B cell (primary cell): Measurements from ENCODE around the gene NES. TPM values are rescaled to one million over a fixed set of nuclear protein-coding genes. Genes with fewer than 3 reads are reported as not detected.

ENCODE experiments used
- ATAC-seq: fragments of 200-7000 bp; cut with Tn5 transposase; one replicate; pipeline ENCODE4 v1.10.0; 2021; ENCODE audit warnings: low read depth, mild to moderate bottlenecking, moderate number of reproducible peaks, moderate library complexity
- CTCF ChIA-PET: fragments of 350-600 bp; sonication (Branson Sonifier 250); formaldehyde crosslinking; loops from one replicate; lab custom pipeline; 2021; ENCODE audit warnings: antibody characterized with exemption, inconsistent platforms; lab: Charles Lee
- POLR2A ChIA-PET: fragments of 350-600 bp; sonication (Branson Sonifier 250); formaldehyde crosslinking; loops from one replicate; lab custom pipeline; 2021; ENCODE audit warnings: antibody characterized with exemption; lab: Charles Lee
- DNase-seq: peaks from one replicate; pipeline ENCODE4 v3.0.0; 2013
- H2AFZ ChIP-seq: 2 replicates; pipeline ENCODE4 v1.6.1; 2012; ENCODE audit warnings: mild to moderate bottlenecking, low read depth, low read length; ENCODE audit not compliant: insufficient read depth, poor library complexity, severe bottlenecking
- H3K27ac ChIP-seq, 2 donors: 1 replicate in 1 of 2; 2 replicates in 1 of 2; pipeline ENCODE4 v1.5.1; 2012 to 2013; ENCODE audit warnings: low read length in 2 of 2, mild to moderate bottlenecking in 2 of 2, moderate library complexity in 1 of 2
- H3K27me3 ChIP-seq, 4 experiments: fragments of 200-600 bp in 1 of 4; sonication (generic) in 1 of 4; replicated peaks in 1 of 4; 1 replicate in 2 of 4; 2 replicates in 2 of 4; pipeline versions ENCODE4 v1.6.1 to v1.7.0; 2013 to 2016; ENCODE audit warnings: low read length in 3 of 4, mild to moderate bottlenecking in 2 of 4, mixed read lengths in 1 of 4, moderate library complexity in 1 of 4; ENCODE audit not compliant: insufficient read depth in 4 of 4, control insufficient read depth in 3 of 4; ENCODE audit errors: control extremely low read depth in 1 of 4
- H3K36me3 ChIP-seq, 2 experiments: replicated peaks in 1 of 2; 1 replicate in 1 of 2; 2 replicates in 1 of 2; pipeline versions ENCODE4 v1.6.1 to v1.7.1; 2013; ENCODE audit warnings: low read length in 1 of 2; ENCODE audit not compliant: insufficient read depth in 2 of 2, control insufficient read depth in 1 of 2; ENCODE audit errors: control extremely low read depth in 1 of 2, extremely low read depth in 1 of 2
- H3K4me1 ChIP-seq, 2 donors: fragments of 200-600 bp in 1 of 2; sonication (generic) in 1 of 2; 1 replicate in 1 of 2; 2 replicates in 1 of 2; pipeline versions ENCODE4 v1.5.1 to v1.6.1; 2013 to 2017; ENCODE audit warnings: low read length in 2 of 2; ENCODE audit not compliant: control insufficient read depth in 2 of 2, insufficient read depth in 2 of 2
- H3K4me2 ChIP-seq: replicated peaks from 2 replicates; pipeline ENCODE3; 2012; ENCODE audit warnings: mild to moderate bottlenecking, low read depth, low read length; ENCODE audit not compliant: poor library complexity, severe bottlenecking
- H3K4me3 ChIP-seq, 5 experiments: fragments of 200-600 bp in 1 of 5; sonication (generic) in 1 of 5; 1 replicate in 3 of 5; 2 replicates in 2 of 5; pipeline versions ENCODE4 v1.5.1 to v1.7.0; 2011 to 2016; ENCODE audit warnings: low read length in 4 of 5, mild to moderate bottlenecking in 4 of 5, low read depth in 2 of 5, control low read depth in 1 of 5, moderate library complexity in 1 of 5; ENCODE audit not compliant: insufficient read depth in 1 of 5; ENCODE audit errors: control extremely low read depth in 1 of 5, extremely low read depth in 1 of 5
- H3K79me2 ChIP-seq: fragments of 200-600 bp; sonication (generic); one replicate; pipeline ENCODE4 v1.6.0; 2016; ENCODE audit warnings: low read length; ENCODE audit not compliant: control insufficient read depth, insufficient read depth
- H3K9ac ChIP-seq: fragments of 200-600 bp; sonication (generic); 2 replicates; pipeline ENCODE4 v1.6.1; 2017; ENCODE audit warnings: mild to moderate bottlenecking, low read length, moderate library complexity
- H3K9me3 ChIP-seq, 3 donors: one replicate each; pipeline versions ENCODE4 v1.6.1 to v1.7.1; 2013; ENCODE audit warnings: low read length in 2 of 3; ENCODE audit not compliant: control insufficient read depth in 2 of 3, insufficient read depth in 1 of 3; ENCODE audit errors: control extremely low read depth in 1 of 3
- H4K20me1 ChIP-seq: 2 replicates; pipeline ENCODE4 v1.6.0; 2012; ENCODE audit warnings: mild to moderate bottlenecking, low read length; ENCODE audit not compliant: insufficient read depth, control insufficient read depth, poor library complexity, severe bottlenecking
- H3K27ac Mint-ChIP-seq: one replicate; pipeline ENCODE4 v1.8.0; 2021; ENCODE audit warnings: mixed read lengths
- H3K27me3 Mint-ChIP-seq: one replicate; pipeline ENCODE4 v1.8.0; 2021; ENCODE audit warnings: mixed read lengths
- H3K4me1 Mint-ChIP-seq: one replicate; pipeline ENCODE4 v1.8.0; 2021; ENCODE audit warnings: mixed read lengths
- H3K4me3 Mint-ChIP-seq: one replicate; pipeline ENCODE4 v1.8.0; 2021; ENCODE audit warnings: mixed read lengths
- H3K9me3 Mint-ChIP-seq: one replicate; pipeline ENCODE4 v1.8.0; 2022; ENCODE audit warnings: mixed read lengths; ENCODE audit not compliant: insufficient read depth
- EZH2 ChIP-seq: IDR thresholded peaks from 2 replicates; pipeline ENCODE4 v1.6.1; 2012; ENCODE audit warnings: borderline replicate concordance, low read depth, mild to moderate bottlenecking, moderate library complexity, low read length; ENCODE audit not compliant: insufficient read depth, poor library complexity, severe bottlenecking
- WGBS: methylation state at CpG from one replicate; pipeline ENCODE4 v1.1.5; 2013; ENCODE audit warnings: missing lambda C conversion rate; ENCODE audit not compliant: insufficient coverage; 5-methylcytosine and 5-hydroxymethylcytosine counted together
- intact Hi-C: fragments of 100-400 bp; cut with micrococcal nuclease; formaldehyde crosslinking; loops from one replicate; pipeline ENCODE4 v1.10.0; 2022
- polyA plus RNA-seq: library from polyadenylated mRNA; depleted of rRNA; stranded (reverse); fragments of >200 nt; gene quantifications from 2 replicates; pipeline ENCODE4 v1.2.3, GENCODE V29; 2012
- total RNA-seq, 2 donors: library from RNA; stranded (reverse); fragments of 120-200 nt in 1 of 2; gene quantifications; 1 replicate in 1 of 2; 2 replicates in 1 of 2; pipeline versions ENCODE4 v1.2.3 to v1.2.4, GENCODE V29; 2013 to 2022
- TF ChIP-seq, protein P1 (sequence below): fragments of 200-600 bp; IDR thresholded peaks from one replicate; pipeline ENCODE4 v1.8.0; 2022; ENCODE audit warnings: antibody characterized with exemption, mild to moderate bottlenecking

The NES gene
- total and polyA plus RNA-seq, 2 donors (not counting 1 experiment from before 2014, with no cell fraction given) = 0.05 TPM; not detected in 1

DNA sequence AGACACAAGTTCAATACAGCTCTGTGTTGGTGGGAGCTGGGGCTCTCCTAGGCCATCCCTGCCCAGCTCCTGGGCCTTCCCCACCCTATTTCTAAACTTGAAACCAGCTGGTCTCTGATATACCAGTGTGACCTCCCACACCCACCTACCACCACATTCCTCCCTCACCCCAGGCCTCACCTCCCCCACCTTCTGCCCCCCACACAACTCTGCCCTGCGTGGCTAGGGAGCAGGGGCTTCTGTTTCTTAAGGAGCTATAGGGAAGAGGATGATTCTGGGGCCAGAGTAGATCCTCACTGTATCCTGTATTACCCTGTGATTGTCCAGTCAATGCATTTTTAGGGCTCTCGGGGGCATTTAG is 16.5 kb downstream of the NES start:
- WGBS = 80% methylated on average over 1 of the region's 2 CpGs
- H3K36me3 ChIP-seq = no peaks in the 10 kb centered on the region
- H3K27me3 ChIP-seq = peaks cover 0 to 24% (median 8%) of the 10 kb centered on the region in 4 experiments
- ChIA-PET POLR2A (interaction anchor here (0.6 to 1.1 kb wide), 4 partner anchors 33 to 1689 kb away, joined by 3 to 8 read pairs (median 4); no protein-coding TSS in a partner anchor), CTCF (interaction anchor here (0.7 to 9.0 kb wide), 13 partner anchors 12 to 993 kb away, joined by 3 to 173 read pairs (median 4); partner anchors contain the start of genes CRABP2, HAPLN2 and NES)
- H3K27ac Mint-ChIP-seq = peak overlapping the region; percentile 5
- H3K9me3 Mint-ChIP-seq = no peaks in the 10 kb centered on the region
- ATAC-seq (no peak), DNase-seq (no peak)
- H3K79me2 ChIP-seq = no peaks in the 10 kb centered on the region
- peaks cover 83 to 95% of the 10 kb centered on the region in 2 donors for H3K4me1 ChIP-seq
- H3K27me3 Mint-ChIP-seq = peaks cover 19% of the 10 kb centered on the region
- no peak overlapping the region for H2AFZ ChIP-seq
- no peak overlapping the region for H3K27ac ChIP-seq
- no peak overlapping the region for H3K9ac ChIP-seq
- peaks cover 95% of the 10 kb centered on the region for H3K4me1 Mint-ChIP-seq
- intact Hi-C loops = loop anchor here (1.0 kb wide), 2 partner anchors 18 to 29 kb away; no protein-coding TSS in a partner anchor
- H3K9me3 ChIP-seq = peaks cover 0 to 3% (median 0%) of the 10 kb centered on the region in 3 donors
- TF ChIP-seq EZH2 = no peak
- TF ChIP-seq, protein P1, sequence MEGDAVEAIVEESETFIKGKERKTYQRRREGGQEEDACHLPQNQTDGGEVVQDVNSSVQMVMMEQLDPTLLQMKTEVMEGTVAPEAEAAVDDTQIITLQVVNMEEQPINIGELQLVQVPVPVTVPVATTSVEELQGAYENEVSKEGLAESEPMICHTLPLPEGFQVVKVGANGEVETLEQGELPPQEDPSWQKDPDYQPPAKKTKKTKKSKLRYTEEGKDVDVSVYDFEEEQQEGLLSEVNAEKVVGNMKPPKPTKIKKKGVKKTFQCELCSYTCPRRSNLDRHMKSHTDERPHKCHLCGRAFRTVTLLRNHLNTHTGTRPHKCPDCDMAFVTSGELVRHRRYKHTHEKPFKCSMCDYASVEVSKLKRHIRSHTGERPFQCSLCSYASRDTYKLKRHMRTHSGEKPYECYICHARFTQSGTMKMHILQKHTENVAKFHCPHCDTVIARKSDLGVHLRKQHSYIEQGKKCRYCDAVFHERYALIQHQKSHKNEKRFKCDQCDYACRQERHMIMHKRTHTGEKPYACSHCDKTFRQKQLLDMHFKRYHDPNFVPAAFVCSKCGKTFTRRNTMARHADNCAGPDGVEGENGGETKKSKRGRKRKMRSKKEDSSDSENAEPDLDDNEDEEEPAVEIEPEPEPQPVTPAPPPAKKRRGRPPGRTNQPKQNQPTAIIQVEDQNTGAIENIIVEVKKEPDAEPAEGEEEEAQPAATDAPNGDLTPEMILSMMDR = no peak
- H4K20me1 ChIP-seq = no peaks in the 10 kb centered on the region
- H3K4me3 ChIP-seq = no peak overlapping the region
- H3K4me2 ChIP-seq = peak overlapping the region; percentile 52
- H3K4me3 Mint-ChIP-seq = no peak overlapping the region
